Suprapubic skin (tissue), 4 donors: Measurements from ENCODE around the gene FRMD3. TPM values are rescaled to one million over a fixed set of nuclear protein-coding genes. Genes with fewer than 3 reads are reported as not detected.

Experiments
- DNase-seq, 2 donors: peaks; one replicate each; pipeline ENCODE4 v3.0.0-alpha.2; 2019; ENCODE audit warnings: low spot score in 2 of 2
- H3K27ac ChIP-seq: fragments of 200-600 bp; sonication (generic); one replicate; pipeline ENCODE4 v1.5.1; 2019
- H3K27me3 ChIP-seq: fragments of 200-600 bp; sonication (generic); one replicate; pipeline ENCODE4 v1.5.1; 2019
- H3K36me3 ChIP-seq: fragments of 200-600 bp; sonication (generic); one replicate; pipeline ENCODE4 v1.5.1; 2019
- H3K4me1 ChIP-seq: fragments of 200-600 bp; sonication (generic); one replicate; pipeline ENCODE4 v1.5.1; 2019
- H3K4me3 ChIP-seq: fragments of 200-600 bp; sonication (generic); one replicate; pipeline ENCODE4 v1.5.1; 2019; ENCODE audit warnings: mild to moderate bottlenecking
- H3K9me3 ChIP-seq: fragments of 200-600 bp; sonication (generic); one replicate; pipeline ENCODE4 v1.5.1; 2019
- EP300 ChIP-seq: sonication (generic); formaldehyde crosslinking; IDR thresholded peaks from one replicate; pipeline ENCODE4 v1.6.1; 2017; ENCODE audit warnings: antibody characterized with exemption
- POLR2A ChIP-seq, 2 donors: fragments of 450-650 bp; IDR thresholded peaks; one replicate each; pipeline ENCODE4 v1.6.1; 2017; ENCODE audit warnings: antibody characterized with exemption in 2 of 2, mild to moderate bottlenecking in 2 of 2, moderate library complexity in 2 of 2
- POLR2AphosphoS5 ChIP-seq, 3 donors: sonication (generic); formaldehyde crosslinking; IDR thresholded peaks; one replicate each; pipeline ENCODE4 v1.6.1; 2017; ENCODE audit warnings: antibody characterized with exemption in 3 of 3
- WGBS: methylation state at CpG from one replicate; pipeline ENCODE4 v1.1.5; 2018; 5-methylcytosine and 5-hydroxymethylcytosine counted together
- total RNA-seq, 4 donors: library from RNA; depleted of rRNA; stranded (reverse); fragments of >200 nt; gene quantifications; one replicate each; pipeline ENCODE4 v1.1.0, GENCODE V29; 2016
- TF ChIP-seq, protein P1 (sequence below), 2 donors: fragments of 200-600 bp in 1 of 2; fragments of 450-650 bp in 1 of 2; sonication (generic) in 1 of 2; IDR thresholded peaks; one replicate each; pipeline ENCODE4 v1.5.1; 2016 to 2019; ENCODE audit warnings: antibody characterized with exemption in 2 of 2, mild to moderate bottlenecking in 1 of 2, moderate library complexity in 1 of 2

FRMD3 gene
- total RNA-seq, 4 donors from 2014 or later, result 2.8 to 7.0 (median 5.2) TPM

DNA sequence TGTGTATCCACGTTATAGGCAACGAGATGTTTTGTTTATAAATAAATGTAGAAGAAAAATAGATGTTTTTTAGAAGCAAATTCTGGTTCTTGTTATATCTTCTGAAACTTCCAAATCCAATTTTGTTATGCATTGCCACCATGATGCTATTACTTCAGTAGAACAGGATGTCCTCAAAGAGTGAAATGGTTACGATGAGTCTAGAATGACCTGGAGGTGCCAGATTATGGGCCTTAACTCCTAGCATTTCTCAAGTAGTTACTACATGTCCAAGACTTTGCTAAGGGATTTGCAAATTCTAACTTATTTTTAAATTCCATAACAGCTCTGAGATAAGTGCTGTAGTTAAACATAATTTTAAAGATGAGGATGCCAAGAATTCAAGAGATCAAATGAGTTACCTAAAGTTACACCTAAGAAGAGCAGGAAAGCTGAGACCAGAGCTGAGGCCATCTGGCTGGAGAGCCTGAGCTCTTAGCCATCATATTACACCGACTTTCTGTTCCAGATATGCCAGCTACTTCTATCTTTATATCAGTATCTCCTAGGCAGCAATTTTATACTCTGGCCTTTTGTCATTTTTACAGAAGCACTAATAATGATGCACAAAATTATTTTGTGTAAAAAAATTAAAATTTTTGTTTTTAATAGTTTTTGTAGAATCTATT is 302.0 kb downstream of the FRMD3 start:
- 86% methylated on average over 4 of the region's 4 CpGs for WGBS
- no peaks in the 10 kb centered on the region for H3K9me3 ChIP-seq

DNA sequence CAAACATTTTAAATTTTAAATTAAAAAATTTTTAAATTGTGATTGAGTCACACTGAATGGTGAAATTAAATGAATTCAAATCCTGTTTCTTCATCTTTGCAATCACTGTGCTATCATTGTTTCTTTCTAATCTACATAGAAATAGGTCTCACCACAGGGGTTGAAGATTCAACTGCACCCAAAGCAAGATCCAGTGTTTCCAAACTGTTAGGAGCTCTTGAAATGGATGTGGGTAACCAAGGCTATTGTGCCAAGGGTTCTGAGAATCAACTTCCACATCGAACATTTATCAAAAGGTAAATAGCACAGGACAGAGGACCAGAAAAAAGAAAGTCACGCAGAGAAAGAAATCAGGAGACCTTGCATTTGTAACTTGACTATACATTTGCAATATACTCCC is 302.7 kb downstream of the FRMD3 start:
- DNase-seq, result no peak
- H3K9me3 ChIP-seq, result no peaks in the 10 kb centered on the region
- H3K4me3 ChIP-seq, result no peak overlapping the region
- WGBS, result 83% methylated on average over 2 of the region's 2 CpGs
- H3K27ac ChIP-seq, result no peak overlapping the region
- no peaks in the 10 kb centered on the region for H3K27me3 ChIP-seq
- no peaks in the 10 kb centered on the region for H3K36me3 ChIP-seq
- peaks cover 5% of the 10 kb centered on the region for H3K4me1 ChIP-seq
- TF ChIP-seq POLR2A (IDR thresholded peaks at IDR 0.05) (no peak), EP300 (no peak), POLR2AphosphoS5 (IDR thresholded peaks at IDR 0.05) (no peak)
- TF ChIP-seq, protein P1, sequence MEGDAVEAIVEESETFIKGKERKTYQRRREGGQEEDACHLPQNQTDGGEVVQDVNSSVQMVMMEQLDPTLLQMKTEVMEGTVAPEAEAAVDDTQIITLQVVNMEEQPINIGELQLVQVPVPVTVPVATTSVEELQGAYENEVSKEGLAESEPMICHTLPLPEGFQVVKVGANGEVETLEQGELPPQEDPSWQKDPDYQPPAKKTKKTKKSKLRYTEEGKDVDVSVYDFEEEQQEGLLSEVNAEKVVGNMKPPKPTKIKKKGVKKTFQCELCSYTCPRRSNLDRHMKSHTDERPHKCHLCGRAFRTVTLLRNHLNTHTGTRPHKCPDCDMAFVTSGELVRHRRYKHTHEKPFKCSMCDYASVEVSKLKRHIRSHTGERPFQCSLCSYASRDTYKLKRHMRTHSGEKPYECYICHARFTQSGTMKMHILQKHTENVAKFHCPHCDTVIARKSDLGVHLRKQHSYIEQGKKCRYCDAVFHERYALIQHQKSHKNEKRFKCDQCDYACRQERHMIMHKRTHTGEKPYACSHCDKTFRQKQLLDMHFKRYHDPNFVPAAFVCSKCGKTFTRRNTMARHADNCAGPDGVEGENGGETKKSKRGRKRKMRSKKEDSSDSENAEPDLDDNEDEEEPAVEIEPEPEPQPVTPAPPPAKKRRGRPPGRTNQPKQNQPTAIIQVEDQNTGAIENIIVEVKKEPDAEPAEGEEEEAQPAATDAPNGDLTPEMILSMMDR (IDR thresholded peaks at IDR 0.05), result no peak

More for the DNA sequence above, 302.0 kb downstream of the FRMD3 start:
- no peak for DNase-seq
- TF ChIP-seq POLR2A (IDR thresholded peaks at IDR 0.05) (no peak), EP300 (no peak), POLR2AphosphoS5 (IDR thresholded peaks at IDR 0.05) (no peak)
- TF ChIP-seq, protein P1 (IDR thresholded peaks at IDR 0.05), result no peak
- Histone ChIP-seq H3K4me3 (no peak overlapping the region), H3K4me1 (peaks cover 5% of the 10 kb centered on the region), H3K27me3 (no peaks in the 10 kb centered on the region), H3K27ac (no peak overlapping the region), H3K36me3 (no peaks in the 10 kb centered on the region)

DNA sequence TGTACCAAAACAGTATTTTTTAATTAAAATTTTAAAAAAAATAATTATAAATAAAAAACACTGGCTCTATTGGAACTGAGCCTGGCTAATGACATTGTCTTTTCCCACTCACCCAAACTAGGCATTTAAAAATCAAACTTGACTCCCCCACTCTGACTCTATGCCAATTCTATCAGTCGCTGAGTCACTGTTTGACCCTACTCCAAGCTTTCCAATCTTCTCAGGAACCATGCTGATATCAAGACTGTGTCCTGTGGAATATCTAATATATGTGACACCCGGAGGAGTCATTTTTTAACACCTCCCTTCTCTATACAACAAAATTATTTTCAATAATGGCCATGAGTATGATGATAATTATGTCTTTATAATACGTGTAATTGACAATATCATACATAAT is 303.7 kb downstream of the FRMD3 start:
- 81% methylated on average over 3 of the region's 3 CpGs for WGBS
- Histone ChIP-seq H3K9me3 (no peaks in the 10 kb centered on the region), H3K4me3 (no peak overlapping the region), H3K36me3 (no peaks in the 10 kb centered on the region), H3K27me3 (no peaks in the 10 kb centered on the region), H3K4me1 (peaks cover 5% of the 10 kb centered on the region), H3K27ac (no peak overlapping the region)
- DNase-seq, result no peak
- TF ChIP-seq, protein P1 (IDR thresholded peaks at IDR 0.05), result no peak
- TF ChIP-seq POLR2A (IDR thresholded peaks at IDR 0.05), result no peak

DNA sequence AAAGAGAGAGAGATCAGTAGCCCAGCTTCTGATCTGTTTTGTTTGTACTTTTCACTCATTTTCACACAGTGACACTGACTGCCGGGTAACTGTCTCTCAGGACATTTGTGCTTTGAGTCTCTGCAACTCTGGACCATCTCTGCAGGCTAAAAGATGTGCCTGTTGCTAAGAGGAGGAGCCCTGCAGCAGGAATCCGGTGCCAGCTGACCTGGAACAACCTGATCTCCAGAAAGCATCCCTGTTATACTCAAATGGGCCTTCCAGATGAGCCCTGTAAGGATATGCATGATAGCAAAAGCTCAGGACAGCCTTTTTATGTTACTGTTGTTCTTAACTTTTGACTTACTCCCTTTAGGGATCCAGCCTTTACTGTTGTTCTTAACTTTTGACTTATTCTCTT is 304.6 kb downstream of the FRMD3 start:
- Histone ChIP-seq H3K4me1 (no peaks in the 10 kb centered on the region), H3K9me3 (no peaks in the 10 kb centered on the region), H3K27me3 (no peaks in the 10 kb centered on the region), H3K4me3 (no peak overlapping the region), H3K36me3 (no peaks in the 10 kb centered on the region), H3K27ac (no peak overlapping the region)
- WGBS, result 87% methylated on average over 2 of the region's 2 CpGs
- TF ChIP-seq, protein P1 (IDR thresholded peaks at IDR 0.05), result no peak
- TF ChIP-seq POLR2AphosphoS5 (IDR thresholded peaks at IDR 0.05), result no peak
- TF ChIP-seq EP300, result no peak
- TF ChIP-seq POLR2A (IDR thresholded peaks at IDR 0.05), result no peak
- DNase-seq, result no peak

DNA sequence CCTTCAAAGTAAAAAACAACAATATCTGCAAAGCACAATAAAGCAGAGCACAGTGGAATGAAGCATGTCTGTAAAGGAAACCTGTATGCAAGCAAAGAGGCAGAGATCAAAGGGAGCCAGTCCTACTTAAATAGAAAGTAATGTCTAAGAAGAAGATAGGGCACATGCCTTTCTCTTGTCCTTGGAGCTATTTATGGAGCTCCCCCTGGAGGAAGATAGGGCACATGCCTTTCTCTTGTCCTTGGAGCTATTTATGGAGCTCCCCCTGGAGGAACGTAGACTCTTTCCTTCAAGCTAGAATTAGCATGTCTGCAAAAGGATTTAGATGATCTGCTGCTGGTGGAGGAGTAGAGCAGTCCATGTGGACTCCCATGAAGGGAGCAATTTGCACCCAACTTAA is 307.2 kb downstream of the FRMD3 start:
- DNase-seq, result no peak
- no peak for TF ChIP-seq POLR2AphosphoS5 (IDR thresholded peaks at IDR 0.05)
- TF ChIP-seq POLR2A (IDR thresholded peaks at IDR 0.05), result no peak
- TF ChIP-seq, protein P1 (IDR thresholded peaks at IDR 0.05), result no peak
- TF ChIP-seq EP300, result no peak
- WGBS, result 55% methylated on average over 1 of the region's 1 CpG
- Histone ChIP-seq H3K36me3 (no peaks in the 10 kb centered on the region), H3K4me3 (no peak overlapping the region), H3K27me3 (no peaks in the 10 kb centered on the region), H3K9me3 (no peaks in the 10 kb centered on the region), H3K4me1 (no peaks in the 10 kb centered on the region), H3K27ac (no peak overlapping the region)
